GM12892 (cell line): ENCODE measurements around the gene SLC7A6.
A peak's percentile ranks its signal among the peaks of the same experiment; 100 is the strongest.
"Not testable (repeated sequence)": the region's sequence is repeated elsewhere in the genome, so short reads cannot be mapped to it uniquely, and the experiment has no call there.

Source experiments
- DNase-seq: peaks from one replicate; pipeline ENCODE4 v3.0.0; 2011; ENCODE audit not compliant: insufficient read length
- FAIRE-seq: peaks from 2 replicates; lab custom pipeline; 2011; peaks lifted over from hg19 to GRCh38; lab: Jason Lieb, UNC
- POLR2A ChIP-seq: IDR thresholded peaks from 2 replicates; pipeline ENCODE4 v1.6.1; 2011; ENCODE audit warnings: low read depth, low read length, control low read depth
- POLR2AphosphoS5 ChIP-seq: IDR thresholded peaks from 2 replicates; pipeline ENCODE4 v1.6.1; 2011; ENCODE audit warnings: low read depth, low read length, control low read depth
- TAF1 ChIP-seq: IDR thresholded peaks from 2 replicates; pipeline ENCODE4 v1.6.1; 2011; ENCODE audit warnings: low read depth, mild to moderate bottlenecking, control low read depth, low read length, borderline replicate concordance

SLC7A6 gene

DNA sequence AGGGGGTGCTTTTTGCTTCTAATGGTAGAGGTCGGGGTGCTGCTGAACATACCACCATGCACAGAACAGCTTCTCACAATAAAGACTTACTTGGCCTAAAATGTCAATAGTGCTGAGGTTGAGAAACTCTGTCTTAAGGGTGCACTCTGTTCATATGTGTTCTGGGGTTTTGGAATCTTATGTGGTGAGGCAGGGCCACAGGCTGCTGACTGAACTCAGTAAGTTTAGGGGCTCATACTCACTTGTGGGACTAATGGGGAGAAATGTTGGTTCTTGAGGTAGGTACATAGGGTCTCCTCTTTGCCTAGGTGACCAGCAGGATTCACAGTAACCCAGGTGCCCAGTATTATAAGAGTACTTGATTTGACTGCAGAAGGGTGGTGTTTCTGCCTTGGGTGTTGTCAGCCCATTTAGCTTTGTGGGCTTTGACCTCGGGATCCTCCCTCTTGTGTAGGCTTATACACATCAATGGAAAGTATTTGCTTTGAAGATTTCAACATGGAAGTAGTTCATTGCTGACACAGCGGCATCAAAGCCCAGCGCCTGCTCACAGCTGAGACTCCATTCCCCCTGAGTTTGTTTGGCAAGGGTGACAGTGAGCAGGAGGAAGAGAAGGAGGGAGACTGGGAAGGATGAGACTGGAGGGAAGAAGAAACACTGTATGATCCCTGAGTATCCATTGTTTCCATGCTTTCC lies 17.2 kb downstream of the SLC7A6 start:
- no peak for FAIRE-seq
- no peak for TF ChIP-seq POLR2AphosphoS5
- TF ChIP-seq POLR2A, result no peak; the same call in 1 of the 2 replicates
- TF ChIP-seq TAF1, result no peak
- no peak for DNase-seq

- TF ChIP-seq TAF1, result no peak
- no peak for TF ChIP-seq POLR2A
- DNase-seq, result no peak
- no peak for FAIRE-seq
These were observed 17.7 kb downstream of the SLC7A6 start for GRCh38 chr16:68282064-68282452.

- no peak for FAIRE-seq
- TF ChIP-seq TAF1 (no peak), POLR2A (no peak), POLR2AphosphoS5 (no peak)
- no peak for DNase-seq
These were observed 19.0 kb downstream of the SLC7A6 start for GRCh38 chr16:68283346-68283745.

- FAIRE-seq, result peak; percentile 64
- no peak for DNase-seq
- TF ChIP-seq POLR2AphosphoS5, result no peak; the same call in 1 of the 2 replicates
These were observed 19.7 kb downstream of the SLC7A6 start for GRCh38 chr16:68283801-68284598.

GRCh38 chr16:68284847-68285246 lies 20.5 kb downstream of the SLC7A6 start:
- DNase-seq (no peak), FAIRE-seq (peak; percentile 85)
- no peak for TF ChIP-seq POLR2A

GRCh38 chr16:68285683-68286082 lies 21.4 kb downstream of the SLC7A6 start:
- no peak for FAIRE-seq
- DNase-seq, result no peak
- TF ChIP-seq POLR2A (no peak), TAF1 (no peak)

DNA sequence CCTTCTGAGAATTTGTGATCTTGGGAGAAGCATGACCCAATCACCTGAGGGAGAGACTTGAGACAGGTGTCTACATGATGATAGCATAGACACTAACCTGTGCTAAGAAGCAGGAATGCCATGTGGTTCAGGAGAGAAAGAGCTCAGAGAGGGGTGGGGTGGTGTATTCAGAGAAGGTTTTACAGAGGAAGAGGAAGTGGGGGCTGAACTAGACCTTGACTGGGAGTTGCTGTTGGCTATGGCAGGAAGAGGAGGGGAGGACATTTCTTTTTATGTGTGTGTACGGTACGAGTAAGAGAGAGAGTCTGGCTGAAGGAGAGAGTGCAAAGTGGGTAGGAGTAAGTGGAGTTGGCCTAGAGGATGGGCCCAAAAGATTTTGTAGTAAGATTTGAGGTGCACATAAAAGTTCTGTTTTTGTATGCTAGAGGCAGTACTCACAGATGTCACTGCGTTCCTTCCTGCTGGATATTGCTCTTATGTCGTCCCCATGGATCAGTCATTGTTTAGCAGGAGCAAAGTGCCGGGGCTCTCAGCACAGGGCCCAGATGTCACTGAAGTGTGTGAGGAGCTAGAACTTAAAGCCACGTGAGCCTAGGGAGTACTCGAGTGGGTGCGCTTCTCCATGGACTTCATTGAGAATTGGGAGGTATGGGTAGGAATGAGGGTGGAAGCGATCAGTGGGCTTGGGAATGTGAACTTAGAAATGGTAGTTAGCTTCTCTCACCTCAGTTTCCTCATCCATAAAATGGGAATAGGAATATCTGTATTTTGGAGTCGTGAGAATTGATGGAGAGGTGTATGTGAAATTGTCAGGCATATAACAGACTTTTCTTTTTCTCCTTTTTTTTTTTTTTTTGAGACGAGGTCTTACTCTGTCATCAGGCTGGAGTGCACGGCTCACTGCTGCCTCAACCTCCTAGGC lies 22.1 kb downstream of the SLC7A6 start:
- FAIRE-seq, result no peak
- DNase-seq, result no peak
- 0 out of 2 replicates have a peak, but pooled peaks have one; percentile 21 for TF ChIP-seq POLR2AphosphoS5
- no peak for TF ChIP-seq POLR2A
- no peak for TF ChIP-seq TAF1

- FAIRE-seq (peak; percentile 5), DNase-seq (no peak)
- TF ChIP-seq POLR2AphosphoS5, result 0 out of 2 replicates have a peak, but pooled peaks have one; percentile 16
- TF ChIP-seq TAF1, result no peak
- no peak for TF ChIP-seq POLR2A
These were observed 23.2 kb downstream of the SLC7A6 start for GRCh38 chr16:68287276-68288251.

DNA sequence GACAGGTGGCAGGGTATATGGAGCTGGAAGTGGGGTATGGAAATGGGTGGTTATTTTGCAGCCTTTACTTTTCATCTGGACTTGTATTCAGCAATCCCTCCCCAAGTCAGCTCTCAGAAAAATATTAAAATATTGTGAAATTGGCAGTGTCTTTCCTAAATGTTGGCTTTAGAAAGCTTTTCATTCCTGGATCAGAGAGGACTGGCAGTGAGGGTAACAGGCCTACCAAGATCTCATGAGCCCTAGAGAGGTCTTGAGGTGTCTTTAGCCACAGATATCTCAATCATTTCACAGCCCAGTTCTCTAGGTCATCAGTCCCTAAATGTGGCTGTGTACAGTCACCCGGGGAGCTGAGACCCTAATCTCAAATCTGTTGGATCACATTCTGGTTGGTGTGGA lies 23.9 kb downstream of the SLC7A6 start:
- DNase-seq (no peak), FAIRE-seq (no peak)
- TF ChIP-seq POLR2AphosphoS5, result no peak
- no peak for TF ChIP-seq POLR2A
- no peak for TF ChIP-seq TAF1

GRCh38 chr16:68288796-68289195 lies 24.5 kb downstream of the SLC7A6 start:
- not testable (repeated sequence) for FAIRE-seq, DNase-seq

DNA sequence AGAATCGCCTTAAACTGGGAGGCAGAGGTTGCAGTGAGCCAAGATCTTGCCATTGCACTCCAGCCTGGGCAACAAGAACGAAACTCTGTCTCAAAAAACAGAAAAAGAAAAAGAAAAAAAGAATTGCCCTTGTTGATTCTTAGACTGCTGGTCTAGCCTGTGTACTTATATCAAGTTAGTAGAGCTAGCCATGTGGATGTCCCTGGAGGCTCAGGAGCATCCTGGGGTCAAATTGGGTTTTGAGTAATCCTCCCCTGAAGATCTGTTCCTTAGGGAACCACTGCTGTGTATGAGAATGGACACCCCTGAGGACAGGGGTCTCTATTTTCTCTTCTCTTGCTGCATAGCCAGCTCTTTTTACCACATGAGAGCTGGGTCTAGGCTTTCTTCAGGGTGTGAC lies 24.9 kb downstream of the SLC7A6 start:
- DNase-seq, result no peak
- FAIRE-seq, result no peak
- no peak for TF ChIP-seq TAF1
- TF ChIP-seq POLR2A, result no peak
- TF ChIP-seq POLR2AphosphoS5, result no peak
